ENCODE measurements around the gene AMPD2. TPM values are rescaled to one million over a fixed set of nuclear protein-coding genes. Genes with fewer than 3 reads are reported as not detected.

The AMPD2 gene
- total and polyA plus RNA-seq, 9 of the 15 experiments (the other 6 are each of a cell fraction or from before 2014, with no cell fraction given) = 2.0 to 77.7 (median 28.2) TPM

GRCh38 chr1:109655615-109656519 lies 36.2 kb downstream of the AMPD2 start, which contains the start of gene GSTM4 (continued):
- peak; percentile 53; the same call in 1 of the 2 replicates for TF ChIP-seq HCFC1 (IDR thresholded peaks at IDR 0.05; ENCODE audit: low read depth, low read length)
- peak; percentile 15 to 63 for TF ChIP-seq E2F6 (IDR thresholded peaks at IDR 0.05; ENCODE audit: borderline replicate concordance in 1 of 2, extremely low read depth in 1 of 2, insufficient read depth in 1 of 2, insufficient read length in 1 of 2, low read depth in 1 of 2, low read length in 1 of 2, poor library complexity in 1 of 2, severe bottlenecking in 1 of 2)
- TF ChIP-seq ZFP30 (CRISPR knock-in tag; IDR thresholded peaks at IDR 0.05; ENCODE audit: borderline replicate concordance) = no peak
- no peak; the same call in 1 of the 2 replicates for TF ChIP-seq NR2C2 (CRISPR knock-in tag; IDR thresholded peaks at IDR 0.05)
- peak; percentile 84 for TF ChIP-seq NR2C2 (tag; IDR thresholded peaks at IDR 0.05)
- peak in 1 of 2 experiments; percentile 27 for TF ChIP-seq AFF1 (IDR thresholded peaks at IDR 0.05; ENCODE audit: low read depth in 1 of 2, partially characterized antibody in 2 of 2)
- TF ChIP-seq ARID1B (IDR thresholded peaks at IDR 0.05) = peak; percentile 60; the same call in 1 of the 2 replicates
- 0 out of 2 replicates have a peak, but pooled peaks have one; percentile 10 for TF ChIP-seq MTA1 (IDR thresholded peaks at IDR 0.05; ENCODE audit: borderline replicate concordance)
- TF ChIP-seq MBD2 (IDR thresholded peaks at IDR 0.05; ENCODE audit: borderline replicate concordance, low read depth) = peak; percentile 25; the same call in 1 of the 2 replicates
- no peak for TF ChIP-seq HES1 (IDR thresholded peaks at IDR 0.05; ENCODE audit: low read depth)
- TF ChIP-seq ZNF592 (IDR thresholded peaks at IDR 0.05) = 0 out of 2 replicates have a peak, but pooled peaks have one; percentile 41
- TF ChIP-seq CTCFL (IDR thresholded peaks at IDR 0.05; ENCODE audit: borderline replicate concordance, insufficient read depth, low read depth, low read length, poor library complexity, severe bottlenecking) = peak; percentile 65
